ENCODE results near the gene LRRC75A.
"Not testable (repeated sequence)": the region's sequence is repeated elsewhere in the genome, so short reads cannot be mapped to it uniquely, and the experiment has no call there.

LRRC75A gene

GRCh38 chr17:16442594-16443510 lies 49.1 kb downstream of the LRRC75A start:
- TF ChIP-seq, protein P1, sequence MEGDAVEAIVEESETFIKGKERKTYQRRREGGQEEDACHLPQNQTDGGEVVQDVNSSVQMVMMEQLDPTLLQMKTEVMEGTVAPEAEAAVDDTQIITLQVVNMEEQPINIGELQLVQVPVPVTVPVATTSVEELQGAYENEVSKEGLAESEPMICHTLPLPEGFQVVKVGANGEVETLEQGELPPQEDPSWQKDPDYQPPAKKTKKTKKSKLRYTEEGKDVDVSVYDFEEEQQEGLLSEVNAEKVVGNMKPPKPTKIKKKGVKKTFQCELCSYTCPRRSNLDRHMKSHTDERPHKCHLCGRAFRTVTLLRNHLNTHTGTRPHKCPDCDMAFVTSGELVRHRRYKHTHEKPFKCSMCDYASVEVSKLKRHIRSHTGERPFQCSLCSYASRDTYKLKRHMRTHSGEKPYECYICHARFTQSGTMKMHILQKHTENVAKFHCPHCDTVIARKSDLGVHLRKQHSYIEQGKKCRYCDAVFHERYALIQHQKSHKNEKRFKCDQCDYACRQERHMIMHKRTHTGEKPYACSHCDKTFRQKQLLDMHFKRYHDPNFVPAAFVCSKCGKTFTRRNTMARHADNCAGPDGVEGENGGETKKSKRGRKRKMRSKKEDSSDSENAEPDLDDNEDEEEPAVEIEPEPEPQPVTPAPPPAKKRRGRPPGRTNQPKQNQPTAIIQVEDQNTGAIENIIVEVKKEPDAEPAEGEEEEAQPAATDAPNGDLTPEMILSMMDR (IDR thresholded peaks at IDR 0.05): no peak
- Histone ChIP-seq H2AFZ (no peak overlapping the region), H3K4me3 (ENCODE audit: low read depth, low read length) (no peak overlapping the region), H3K4me2 (ENCODE audit: low read length) (no peak overlapping the region), H3K27me3 (ENCODE audit: control insufficient read depth, insufficient read depth, low read length) (no peaks in the 10 kb centered on the region), H3K9ac (no peak overlapping the region), H3K4me1 (peaks cover 13% of the 10 kb centered on the region), H3K79me2 (peaks cover 13% of the 10 kb centered on the region), H3K9me3 (ENCODE audit: control insufficient read depth, low read length) (no peaks in the 10 kb centered on the region), H3K36me3 (ENCODE audit: control insufficient read depth, insufficient read depth, low read length) (no peaks in the 10 kb centered on the region), H3K27ac (no peak overlapping the region)

DNA sequence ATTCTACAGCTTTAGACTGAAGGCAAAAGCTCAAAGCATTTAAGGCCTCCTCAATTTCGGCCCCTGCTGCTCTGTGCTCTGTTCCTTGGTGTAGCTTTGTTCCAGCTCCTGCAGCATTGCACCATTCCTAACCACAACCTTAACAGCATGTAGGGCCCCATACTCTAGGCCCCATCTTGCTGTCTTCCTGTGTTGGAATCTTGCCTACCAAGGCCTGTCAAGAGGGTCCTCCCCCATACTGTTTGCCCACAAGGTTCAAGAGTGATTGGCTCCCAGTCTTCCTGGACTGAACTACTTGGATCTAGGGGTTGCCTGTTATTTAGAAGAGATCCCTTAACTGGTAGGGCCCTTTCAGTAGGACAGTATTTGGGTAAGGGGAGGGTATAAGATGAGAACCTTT lies 49.9 kb downstream of the LRRC75A start:
- Histone ChIP-seq H3K4me1 (peaks cover 13% of the 10 kb centered on the region), H3K4me3 (ENCODE audit: low read depth, low read length) (no peak overlapping the region), H3K4me2 (ENCODE audit: low read length) (no peak overlapping the region), H3K9ac (no peak overlapping the region), H3K36me3 (ENCODE audit: control insufficient read depth, insufficient read depth, low read length) (no peaks in the 10 kb centered on the region), H2AFZ (no peak overlapping the region), H3K27me3 (ENCODE audit: control insufficient read depth, insufficient read depth, low read length) (no peaks in the 10 kb centered on the region), H3K79me2 (peaks cover 13% of the 10 kb centered on the region), H3K9me3 (ENCODE audit: control insufficient read depth, low read length) (no peaks in the 10 kb centered on the region), H3K27ac (no peak overlapping the region)
- TF ChIP-seq, protein P1 (IDR thresholded peaks at IDR 0.05): no peak

DNA sequence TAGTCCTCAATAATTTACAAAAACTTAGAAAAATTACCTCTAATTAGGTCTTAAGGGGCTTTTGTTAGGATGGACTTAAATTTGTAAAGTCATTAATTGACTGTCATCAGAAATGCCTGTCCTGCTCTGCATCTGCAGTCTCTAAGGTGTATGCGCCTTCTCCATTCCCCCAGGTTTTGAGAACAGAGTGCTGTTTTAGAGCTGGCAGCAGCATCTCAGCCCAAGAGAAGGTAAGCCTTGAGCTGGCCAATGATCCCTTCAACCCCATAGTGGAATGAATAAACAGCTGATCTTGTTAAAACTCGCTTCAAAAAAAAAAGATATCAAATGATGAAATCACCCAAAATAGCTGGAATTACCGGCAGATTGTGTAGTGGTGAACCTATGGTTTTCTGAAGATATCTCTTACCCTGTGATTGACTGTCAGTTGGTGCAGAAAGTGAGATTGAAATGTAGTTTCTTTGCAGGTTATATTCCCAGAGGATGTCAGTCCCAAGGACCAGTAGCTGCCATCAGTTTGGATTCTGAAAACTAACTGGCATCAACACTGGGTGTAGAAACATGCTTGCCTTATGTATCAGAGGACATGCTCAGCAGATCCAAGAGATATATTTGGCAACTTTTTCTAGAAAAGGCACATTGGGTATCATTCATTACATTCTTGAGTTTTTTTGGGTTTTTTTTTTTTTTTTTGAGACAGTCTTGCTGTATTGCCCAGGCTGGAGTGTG lies 50.9 kb downstream of the LRRC75A start:
- H3K9me3 ChIP-seq (ENCODE audit: control insufficient read depth, low read length): no peaks in the 10 kb centered on the region
- no peak overlapping the region for H3K27ac ChIP-seq
- no peaks in the 10 kb centered on the region for H3K36me3 ChIP-seq (ENCODE audit: control insufficient read depth, insufficient read depth, low read length)
- H3K4me1 ChIP-seq: peaks cover 13% of the 10 kb centered on the region
- H3K79me2 ChIP-seq: peaks cover 13% of the 10 kb centered on the region
- H2AFZ ChIP-seq: no peak overlapping the region
- TF ChIP-seq, protein P1 (IDR thresholded peaks at IDR 0.05): no peak
- no peak overlapping the region for H3K4me2 ChIP-seq (ENCODE audit: low read length)
- H3K27me3 ChIP-seq (ENCODE audit: control insufficient read depth, insufficient read depth, low read length): no peaks in the 10 kb centered on the region
- no peak overlapping the region for H3K9ac ChIP-seq
- H3K4me3 ChIP-seq (ENCODE audit: low read depth, low read length): no peak overlapping the region

GRCh38 chr17:16440354-16440753 lies 51.6 kb downstream of the LRRC75A start:
- H3K36me3 ChIP-seq (ENCODE audit: control insufficient read depth, insufficient read depth, low read length); H3K27ac ChIP-seq; H3K9me3 ChIP-seq (ENCODE audit: control insufficient read depth, low read length); H2AFZ ChIP-seq; H3K9ac ChIP-seq; H3K27me3 ChIP-seq (ENCODE audit: control insufficient read depth, insufficient read depth, low read length): not testable (repeated sequence)
- H3K4me1 ChIP-seq: peaks cover 13% of the 10 kb centered on the region
- H3K4me2 ChIP-seq (ENCODE audit: low read length): peak overlapping the region; percentile 100
- H3K4me3 ChIP-seq (ENCODE audit: low read depth, low read length): peak overlapping the region; percentile 96
- H3K79me2 ChIP-seq: peaks cover 13% of the 10 kb centered on the region

DNA sequence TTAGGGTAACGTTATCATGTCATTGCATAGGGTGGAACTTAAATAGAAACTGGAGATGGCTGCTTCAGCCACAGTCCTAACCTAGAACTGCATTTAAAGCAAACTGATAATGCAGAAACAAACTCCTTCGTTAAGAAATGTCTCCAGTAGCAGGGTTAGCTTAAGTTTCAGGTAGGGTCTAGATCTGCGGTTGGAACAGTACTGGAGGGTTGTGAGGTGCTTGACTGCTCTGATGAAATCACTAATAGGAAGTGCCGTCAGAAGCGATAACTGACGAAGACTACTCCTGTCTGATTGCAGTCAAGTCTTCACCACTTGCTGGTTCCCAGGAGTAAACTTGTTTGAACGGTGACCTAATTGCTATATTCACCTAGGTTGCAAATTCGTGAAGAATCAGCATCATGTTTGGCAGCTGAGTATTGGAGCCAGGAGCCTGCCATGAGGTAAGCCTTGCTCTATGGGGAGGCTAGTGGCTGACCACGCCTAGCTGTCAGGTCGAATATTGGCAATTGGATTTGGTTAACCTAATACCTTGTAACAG lies 52.1 kb downstream of the LRRC75A start:
- Histone ChIP-seq H2AFZ (no peak overlapping the region), H3K9me3 (ENCODE audit: control insufficient read depth, low read length) (no peaks in the 10 kb centered on the region), H3K4me1 (peaks cover 13% of the 10 kb centered on the region), H3K27me3 (ENCODE audit: control insufficient read depth, insufficient read depth, low read length) (no peaks in the 10 kb centered on the region), H3K36me3 (ENCODE audit: control insufficient read depth, insufficient read depth, low read length) (no peaks in the 10 kb centered on the region), H3K4me2 (ENCODE audit: low read length) (peak overlapping the region; percentile 100), H3K9ac (no peak overlapping the region), H3K79me2 (peaks cover 13% of the 10 kb centered on the region), H3K27ac (no peak overlapping the region), H3K4me3 (ENCODE audit: low read depth, low read length) (peak overlapping the region; percentile 96)
- TF ChIP-seq, protein P1 (IDR thresholded peaks at IDR 0.05): no peak
